Mononuclear cell (primary cell): Measurements from ENCODE around the gene SOS1. TPM values are rescaled to one million over a fixed set of nuclear protein-coding genes. Genes with fewer than 3 reads are reported as not detected.
A peak's percentile ranks its signal among the peaks of the same experiment; 100 is the strongest.

Experiments
- H3K27me3 ChIP-seq: 2 replicates; pipeline ENCODE4 v1.6.0; 2011; ENCODE audit warnings: low read length, control low read depth; ENCODE audit not compliant: insufficient read depth
- H3K4me1 ChIP-seq: 2 replicates; pipeline ENCODE4 v1.5.1; 2011; ENCODE audit warnings: mild to moderate bottlenecking, low read length, control low read depth; ENCODE audit not compliant: insufficient read depth
- H3K4me3 ChIP-seq: 2 replicates; pipeline ENCODE4 v1.5.1; 2011; ENCODE audit warnings: mild to moderate bottlenecking, low read length, moderate library complexity
- H3K9me3 ChIP-seq: 2 replicates; pipeline ENCODE4 v1.5.1; 2011; ENCODE audit warnings: low read depth, mild to moderate bottlenecking, control low read depth, low read length
- total RNA-seq: library from RNA; depleted of rRNA; stranded (reverse); fragments of >200 nt; gene quantifications from one replicate; pipeline ENCODE4 v1.2.3, GENCODE V29; 2012

The SOS1 gene
- total RNA-seq, 1 donor, result 10.0 TPM

GRCh38 chr2:38991899-38992298, 129.0 kb downstream of the SOS1 start:
- Histone ChIP-seq H3K9me3 (no peaks in the 10 kb centered on the region), H3K4me1 (no peaks in the 10 kb centered on the region), H3K27me3 (no peaks in the 10 kb centered on the region), H3K4me3 (no peak overlapping the region)

- Histone ChIP-seq H3K27me3 (no peaks in the 10 kb centered on the region), H3K4me1 (no peaks in the 10 kb centered on the region), H3K4me3 (no peak overlapping the region), H3K9me3 (no peaks in the 10 kb centered on the region)
Measured at GRCh38 chr2:38988716-38989115, 132.1 kb downstream of the SOS1 start.

GRCh38 chr2:38982498-38982897, 138.4 kb downstream of the SOS1 start:
- no peak overlapping the region for H3K4me3 ChIP-seq
- no peaks in the 10 kb centered on the region for H3K9me3 ChIP-seq
- H3K27me3 ChIP-seq, result no peaks in the 10 kb centered on the region
- peaks cover 5% of the 10 kb centered on the region for H3K4me1 ChIP-seq

- no peaks in the 10 kb centered on the region for H3K9me3 ChIP-seq
- H3K27me3 ChIP-seq, result no peaks in the 10 kb centered on the region
- H3K4me1 ChIP-seq, result peaks cover 5% of the 10 kb centered on the region
- H3K4me3 ChIP-seq, result no peak overlapping the region
Measured at GRCh38 chr2:38981670-38982357, 139.0 kb downstream of the SOS1 start.

DNA sequence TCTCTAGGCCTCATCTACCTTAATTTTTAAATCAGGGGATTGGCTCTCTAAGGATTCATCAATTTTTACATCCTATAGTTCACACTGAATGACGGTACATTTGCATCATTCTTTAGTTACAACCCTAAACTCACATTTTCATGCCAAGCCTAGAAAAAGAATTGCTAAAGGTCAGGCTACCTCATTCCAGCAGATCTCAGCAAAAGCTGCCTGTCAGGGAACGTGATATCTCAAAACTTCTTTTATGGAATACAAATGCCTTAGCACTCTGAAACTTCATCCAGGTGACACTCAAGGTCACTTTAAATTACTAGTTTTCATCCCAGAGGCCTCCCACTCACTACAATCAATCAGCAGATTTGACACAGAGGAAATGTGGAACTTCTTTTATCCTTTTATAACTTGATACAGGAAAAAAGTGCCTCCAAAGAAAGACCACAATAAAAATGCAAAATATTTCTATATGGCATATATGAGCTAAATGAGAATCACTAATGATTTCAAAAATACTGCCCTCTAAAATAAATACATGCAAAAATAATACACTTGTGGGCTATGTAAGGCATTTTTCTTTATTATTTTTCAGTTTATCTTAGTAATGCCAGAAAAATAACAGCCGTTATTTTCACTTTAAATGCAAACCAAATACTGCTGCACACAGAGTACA, 139.7 kb downstream of the SOS1 start:
- H3K4me3 ChIP-seq, result no peak overlapping the region

GRCh38 chr2:38978908-38979307, 141.9 kb downstream of the SOS1 start:
- H3K9me3 ChIP-seq, result no peaks in the 10 kb centered on the region
- no peak overlapping the region for H3K4me3 ChIP-seq
- peaks cover 5% of the 10 kb centered on the region for H3K4me1 ChIP-seq
- no peaks in the 10 kb centered on the region for H3K27me3 ChIP-seq

More for the DNA sequence above, 139.7 kb downstream of the SOS1 start:
- Histone ChIP-seq H3K4me1 (peaks cover 5% of the 10 kb centered on the region), H3K9me3 (no peaks in the 10 kb centered on the region), H3K27me3 (no peaks in the 10 kb centered on the region)

DNA sequence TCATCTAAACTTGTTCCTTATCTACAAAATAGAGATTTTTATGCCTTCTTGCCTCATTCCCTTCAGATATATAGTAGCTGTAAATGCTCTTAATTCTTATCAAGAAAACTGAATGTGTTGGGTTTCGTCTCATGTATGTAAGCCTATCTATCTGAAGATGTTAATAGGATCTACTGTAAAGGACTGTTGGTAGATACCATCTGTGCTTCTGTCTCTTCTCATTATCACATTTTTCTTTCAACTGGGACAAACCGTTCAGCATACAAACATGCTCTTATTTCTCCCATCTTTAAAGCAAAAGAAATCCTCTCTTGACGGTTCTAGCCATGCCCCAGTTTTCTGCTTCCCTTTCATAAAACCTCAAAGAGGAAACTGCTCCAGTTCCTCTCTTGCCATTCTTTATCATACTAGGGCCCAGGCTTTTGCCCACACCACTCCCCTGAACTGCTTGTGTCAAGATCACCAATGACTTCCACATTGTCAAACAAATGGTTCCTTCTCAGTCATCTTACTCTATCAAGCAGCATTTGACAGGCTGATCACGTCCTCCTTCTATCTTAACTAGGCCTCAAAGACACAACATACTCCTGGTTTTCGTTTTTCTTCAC, 142.5 kb downstream of the SOS1 start:
- H3K4me3 ChIP-seq, result no peak overlapping the region
- no peaks in the 10 kb centered on the region for H3K9me3 ChIP-seq
- peaks cover 5% of the 10 kb centered on the region for H3K4me1 ChIP-seq
- H3K27me3 ChIP-seq, result no peaks in the 10 kb centered on the region

DNA sequence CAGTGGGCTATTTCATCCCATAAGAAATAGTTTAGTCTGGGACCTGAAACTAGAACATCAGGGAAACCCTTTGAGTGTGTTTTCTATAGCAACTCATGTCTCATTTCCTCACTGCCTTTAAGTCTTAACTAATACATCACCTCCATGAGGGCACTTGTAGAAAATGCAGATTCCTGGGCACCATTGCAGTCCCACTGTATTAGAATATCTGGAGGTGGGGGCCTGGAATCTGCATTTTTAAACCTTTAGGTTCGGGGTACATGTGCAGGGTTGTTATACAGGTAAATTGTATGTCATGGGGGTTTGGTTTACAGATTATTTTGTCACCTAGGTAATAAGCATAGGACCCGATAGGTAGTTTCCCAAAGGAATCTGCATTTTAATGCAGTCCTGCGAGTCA, 143.8 kb downstream of the SOS1 start:
- H3K4me1 ChIP-seq, result peaks cover 5% of the 10 kb centered on the region

GRCh38 chr2:38975042-38975441, 145.8 kb downstream of the SOS1 start:
- no peaks in the 10 kb centered on the region for H3K27me3 ChIP-seq
- H3K9me3 ChIP-seq, result no peaks in the 10 kb centered on the region
- H3K4me1 ChIP-seq, result peaks cover 5% of the 10 kb centered on the region
- H3K4me3 ChIP-seq, result no peak overlapping the region

More for the DNA sequence above, 143.8 kb downstream of the SOS1 start:
- Histone ChIP-seq H3K27me3 (no peaks in the 10 kb centered on the region), H3K9me3 (no peaks in the 10 kb centered on the region), H3K4me3 (no peak overlapping the region)

DNA sequence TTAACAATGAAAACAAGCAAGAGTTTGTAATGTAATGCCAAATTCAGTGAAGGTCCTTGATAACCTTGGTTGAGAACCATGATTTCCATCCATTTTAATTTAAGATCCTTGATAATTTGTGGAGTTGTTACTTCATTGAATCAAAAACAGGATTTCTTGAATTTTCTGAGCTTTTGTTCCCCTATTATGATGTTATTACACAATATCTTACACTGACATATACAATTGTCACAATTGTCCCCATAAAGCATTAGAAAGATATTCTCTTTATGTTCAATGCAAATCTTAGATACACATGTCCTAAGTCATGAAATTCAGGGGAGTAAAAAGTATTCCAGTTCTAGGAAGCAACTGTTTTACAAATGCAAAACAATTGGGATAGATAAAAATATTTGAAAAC, 147.6 kb downstream of the SOS1 start:
- Histone ChIP-seq H3K27me3 (no peaks in the 10 kb centered on the region), H3K9me3 (no peaks in the 10 kb centered on the region), H3K4me1 (no peaks in the 10 kb centered on the region), H3K4me3 (no peak overlapping the region)

DNA sequence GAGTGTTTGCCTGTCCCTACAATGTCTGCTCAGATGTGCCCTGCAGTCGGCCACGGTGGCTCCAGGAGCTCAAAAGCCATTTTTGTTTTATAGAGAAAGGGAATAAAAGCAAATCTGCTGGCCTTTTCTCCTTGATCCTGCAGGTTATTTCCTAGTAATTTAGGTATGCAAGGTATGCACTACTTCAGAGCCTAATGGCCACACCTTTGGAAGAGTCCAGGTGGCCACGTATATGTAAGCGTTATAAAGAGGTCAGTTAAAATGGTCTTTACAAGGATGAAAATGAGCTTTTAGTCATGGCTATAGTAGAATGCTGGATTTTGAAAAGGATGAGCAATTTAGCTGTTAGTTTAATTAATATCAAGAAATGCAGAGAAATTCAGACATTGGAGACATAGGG, 149.5 kb downstream of the SOS1 start:
- Histone ChIP-seq H3K9me3 (no peaks in the 10 kb centered on the region), H3K27me3 (no peaks in the 10 kb centered on the region), H3K4me1 (no peaks in the 10 kb centered on the region), H3K4me3 (no peak overlapping the region)

- Histone ChIP-seq H3K9me3 (no peaks in the 10 kb centered on the region), H3K27me3 (no peaks in the 10 kb centered on the region), H3K4me1 (no peaks in the 10 kb centered on the region), H3K4me3 (no peak overlapping the region)
Measured at GRCh38 chr2:38968021-38968420, 152.8 kb downstream of the SOS1 start.

DNA sequence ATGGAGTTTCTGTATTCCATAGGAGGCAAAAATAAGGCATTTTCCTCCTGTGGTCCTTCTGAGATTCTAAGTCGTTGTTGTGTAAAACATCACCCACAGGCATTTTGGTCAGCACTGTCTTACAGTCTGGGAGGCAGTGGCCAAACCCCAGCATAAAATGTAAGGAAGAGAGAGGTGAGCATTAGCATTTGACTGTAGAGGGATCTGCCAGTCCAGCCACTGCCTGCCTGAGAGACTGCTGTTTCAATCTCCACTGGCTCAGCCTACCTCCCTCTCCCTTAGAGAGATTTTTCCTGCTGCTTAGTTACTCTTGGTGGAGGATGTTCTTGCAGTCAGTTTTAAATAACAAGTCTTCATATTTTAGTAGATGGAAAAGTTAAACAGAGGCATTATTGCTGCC, 154.2 kb downstream of the SOS1 start:
- Histone ChIP-seq H3K4me3 (no peak overlapping the region), H3K4me1 (no peaks in the 10 kb centered on the region), H3K9me3 (no peaks in the 10 kb centered on the region)

DNA sequence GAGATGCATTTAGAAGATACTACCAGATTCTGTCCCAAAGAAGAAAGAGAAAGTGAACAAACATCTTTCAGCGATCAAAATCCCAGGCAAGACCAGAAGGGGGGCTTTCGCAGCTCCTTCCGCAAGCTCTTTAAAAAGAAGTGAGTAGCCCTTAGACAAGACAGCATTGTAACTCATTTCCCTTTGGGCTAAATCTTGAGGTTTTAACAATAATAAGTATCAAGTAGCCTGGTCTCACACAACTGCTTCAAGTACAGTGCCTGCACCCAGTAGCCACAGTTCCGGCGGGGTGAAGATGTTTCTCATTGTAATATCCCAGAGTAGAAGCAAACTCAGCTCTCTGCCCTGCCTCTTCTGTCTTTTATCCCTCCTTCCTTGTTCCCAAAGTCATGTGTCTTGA, 154.8 kb downstream of the SOS1 start:
- H3K27me3 ChIP-seq, result no peaks in the 10 kb centered on the region
- H3K4me1 ChIP-seq, result no peaks in the 10 kb centered on the region
- no peak overlapping the region for H3K4me3 ChIP-seq
- no peaks in the 10 kb centered on the region for H3K9me3 ChIP-seq

More for the DNA sequence above, 154.2 kb downstream of the SOS1 start:
- no peaks in the 10 kb centered on the region for H3K27me3 ChIP-seq

GRCh38 chr2:38960609-38961320, 160.1 kb downstream of the SOS1 start:
- Histone ChIP-seq H3K4me1 (peaks cover 10% of the 10 kb centered on the region), H3K9me3 (no peaks in the 10 kb centered on the region), H3K27me3 (peaks cover 14% of the 10 kb centered on the region), H3K4me3 (peak overlapping the region; percentile 11)
